Uterus (tissue), 2 donors: Measurements from ENCODE around the gene PPHLN1.

Experiments used
- POLR2A ChIP-seq, 2 donors: fragments of 450-650 bp; IDR thresholded peaks; one replicate each; pipeline ENCODE4 v1.6.1; 2016; ENCODE audit warnings: antibody characterized with exemption in 2 of 2, mild to moderate bottlenecking in 1 of 2, moderate library complexity in 1 of 2
- TF ChIP-seq, protein P1 (sequence below), 4 experiments: fragments of 200-600 bp in 2 of 4; fragments of 450-650 bp in 2 of 4; sonication (generic) in 2 of 4; IDR thresholded peaks; one replicate each; pipeline ENCODE4 v1.5.1; 2016 to 2019; ENCODE audit warnings: antibody characterized with exemption in 4 of 4, mild to moderate bottlenecking in 2 of 4, moderate library complexity in 1 of 4

- TF ChIP-seq, protein P1, sequence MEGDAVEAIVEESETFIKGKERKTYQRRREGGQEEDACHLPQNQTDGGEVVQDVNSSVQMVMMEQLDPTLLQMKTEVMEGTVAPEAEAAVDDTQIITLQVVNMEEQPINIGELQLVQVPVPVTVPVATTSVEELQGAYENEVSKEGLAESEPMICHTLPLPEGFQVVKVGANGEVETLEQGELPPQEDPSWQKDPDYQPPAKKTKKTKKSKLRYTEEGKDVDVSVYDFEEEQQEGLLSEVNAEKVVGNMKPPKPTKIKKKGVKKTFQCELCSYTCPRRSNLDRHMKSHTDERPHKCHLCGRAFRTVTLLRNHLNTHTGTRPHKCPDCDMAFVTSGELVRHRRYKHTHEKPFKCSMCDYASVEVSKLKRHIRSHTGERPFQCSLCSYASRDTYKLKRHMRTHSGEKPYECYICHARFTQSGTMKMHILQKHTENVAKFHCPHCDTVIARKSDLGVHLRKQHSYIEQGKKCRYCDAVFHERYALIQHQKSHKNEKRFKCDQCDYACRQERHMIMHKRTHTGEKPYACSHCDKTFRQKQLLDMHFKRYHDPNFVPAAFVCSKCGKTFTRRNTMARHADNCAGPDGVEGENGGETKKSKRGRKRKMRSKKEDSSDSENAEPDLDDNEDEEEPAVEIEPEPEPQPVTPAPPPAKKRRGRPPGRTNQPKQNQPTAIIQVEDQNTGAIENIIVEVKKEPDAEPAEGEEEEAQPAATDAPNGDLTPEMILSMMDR (IDR thresholded peaks at IDR 0.05): no peak
- TF ChIP-seq POLR2A (IDR thresholded peaks at IDR 0.05): no peak
Measured at GRCh38 chr12:42298887-42299286, 27.1 kb upstream of the PPHLN1 start.
